RKO (cell line): ENCODE measurements around the gene ERVW-1.
"Not testable (repeated sequence)": the region's sequence is repeated elsewhere in the genome, so short reads cannot be mapped to it uniquely, and the experiment has no call there.

ENCODE experiments used
- DNase-seq: peaks from one replicate; pipeline ENCODE4 v3.0.0-alpha.2; 2016; ENCODE audit warnings: low spot score

ERVW-1 gene

GRCh38 chr7:92473989-92474388 lies 3.8 kb downstream of the ERVW-1 start:
- not testable (repeated sequence) for DNase-seq

- not testable (repeated sequence) for DNase-seq
Measured at GRCh38 chr7:92468589-92468988, 9.2 kb downstream of the ERVW-1 start.

- no peak for DNase-seq
Measured at GRCh38 chr7:92466682-92467081, 11.1 kb downstream of the ERVW-1 start.

GRCh38 chr7:92464515-92464914 lies 13.2 kb downstream of the ERVW-1 start:
- DNase-seq: no peak

GRCh38 chr7:92462560-92462959 lies 15.2 kb downstream of the ERVW-1 start:
- no peak for DNase-seq

- peak; percentile 83 for DNase-seq
Measured at GRCh38 chr7:92461027-92462003, 16.4 kb downstream of the ERVW-1 start.

- DNase-seq: no peak
Measured at GRCh38 chr7:92460510-92460909, 17.2 kb downstream of the ERVW-1 start.

- no peak for DNase-seq
Measured at GRCh38 chr7:92460109-92460508, 17.6 kb downstream of the ERVW-1 start.

- no peak for DNase-seq
Measured at GRCh38 chr7:92456236-92456635, 21.5 kb downstream of the ERVW-1 start.

- DNase-seq: no peak
Measured at GRCh38 chr7:92451645-92452044, 26.1 kb downstream of the ERVW-1 start.

GRCh38 chr7:92448205-92448747 lies 29.5 kb downstream of the ERVW-1 start:
- peak; percentile 93 for DNase-seq

GRCh38 chr7:92447345-92448204 lies 30.2 kb downstream of the ERVW-1 start, which contains the start of gene GATAD1:
TSS of gene GATAD1 (plus strand) at chr7:92447482. CDS start at chr7:92447730, 248 bp downstream.
- DNase-seq: peak; percentile 98

- DNase-seq: no peak
Measured at GRCh38 chr7:92446869-92447344, 30.8 kb downstream of the ERVW-1 start.

- DNase-seq: not testable (repeated sequence)
Measured at GRCh38 chr7:92442720-92443119, 35.0 kb downstream of the ERVW-1 start.

- no peak for DNase-seq
Measured at GRCh38 chr7:92437956-92438491, 39.7 kb downstream of the ERVW-1 start.

- no peak for DNase-seq
Measured at GRCh38 chr7:92436612-92437445, 40.9 kb downstream of the ERVW-1 start.

GRCh38 chr7:92435542-92435941 lies 42.2 kb downstream of the ERVW-1 start:
- DNase-seq: no peak

GRCh38 chr7:92433019-92433418 lies 44.7 kb downstream of the ERVW-1 start:
- no peak for DNase-seq

- no peak for DNase-seq
Measured at GRCh38 chr7:92432299-92432946, 45.3 kb downstream of the ERVW-1 start.

GRCh38 chr7:92427193-92427592 lies 50.6 kb downstream of the ERVW-1 start:
- DNase-seq: no peak
